GM12865 (cell line): ENCODE data around the gene KCNH5.

Source experiments
- DNase-seq: peaks from one replicate; pipeline ENCODE4 v3.0.0; 2010; ENCODE audit warnings: low read depth
- H3K4me3 ChIP-seq: 2 replicates; pipeline ENCODE4 v1.5.1; 2011; ENCODE audit warnings: mild to moderate bottlenecking, low read depth, low read length, control low read depth
- CTCF ChIP-seq: IDR thresholded peaks from 2 replicates; pipeline ENCODE4 v1.5.1; 2011; ENCODE audit warnings: low read length, control low read depth, low read depth, inconsistent platforms; ENCODE audit not compliant: insufficient read depth; ENCODE audit errors: missing control alignments

Gene KCNH5

GRCh38 chr14:62654641-62655040 is 390.6 kb downstream of the KCNH5 start:
- TF ChIP-seq CTCF, result no peak
- no peak overlapping the region for H3K4me3 ChIP-seq
- DNase-seq, result no peak
